HG03045 (cell line): Measurements from ENCODE around the gene GLUL.
"Not testable (repeated sequence)": the region's sequence is repeated elsewhere in the genome, so short reads cannot be mapped to it uniquely, and the experiment has no call there.

ENCODE experiments used
- ATAC-seq: cut with Tn5 transposase; IDR thresholded peaks from one replicate; pipeline ENCODE4 v1.9.1; 2021; ENCODE audit warnings: mild to moderate bottlenecking, moderate library complexity; ENCODE audit not compliant: unreplicated experiment

The GLUL gene

DNA sequence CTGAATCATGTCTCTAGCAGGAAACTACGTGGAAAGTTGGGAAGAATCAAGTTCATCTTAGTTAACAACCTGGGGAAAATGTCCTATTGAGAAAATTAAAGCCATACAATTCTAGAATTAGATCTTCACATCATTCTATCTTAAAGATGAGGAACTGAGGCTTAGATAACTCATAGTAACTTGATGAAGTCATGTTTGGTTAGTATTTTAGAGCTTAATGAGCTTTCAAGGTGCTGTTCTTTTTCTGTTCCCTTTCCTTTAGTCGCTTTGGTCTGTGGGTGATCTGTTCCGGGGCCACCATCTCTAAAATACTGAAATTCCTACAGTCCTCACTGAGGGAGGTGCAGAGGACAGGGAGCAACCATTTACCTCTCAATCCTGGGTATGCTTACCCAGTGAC, 4.3 kb upstream of the GLUL start:
- no peak for ATAC-seq

DNA sequence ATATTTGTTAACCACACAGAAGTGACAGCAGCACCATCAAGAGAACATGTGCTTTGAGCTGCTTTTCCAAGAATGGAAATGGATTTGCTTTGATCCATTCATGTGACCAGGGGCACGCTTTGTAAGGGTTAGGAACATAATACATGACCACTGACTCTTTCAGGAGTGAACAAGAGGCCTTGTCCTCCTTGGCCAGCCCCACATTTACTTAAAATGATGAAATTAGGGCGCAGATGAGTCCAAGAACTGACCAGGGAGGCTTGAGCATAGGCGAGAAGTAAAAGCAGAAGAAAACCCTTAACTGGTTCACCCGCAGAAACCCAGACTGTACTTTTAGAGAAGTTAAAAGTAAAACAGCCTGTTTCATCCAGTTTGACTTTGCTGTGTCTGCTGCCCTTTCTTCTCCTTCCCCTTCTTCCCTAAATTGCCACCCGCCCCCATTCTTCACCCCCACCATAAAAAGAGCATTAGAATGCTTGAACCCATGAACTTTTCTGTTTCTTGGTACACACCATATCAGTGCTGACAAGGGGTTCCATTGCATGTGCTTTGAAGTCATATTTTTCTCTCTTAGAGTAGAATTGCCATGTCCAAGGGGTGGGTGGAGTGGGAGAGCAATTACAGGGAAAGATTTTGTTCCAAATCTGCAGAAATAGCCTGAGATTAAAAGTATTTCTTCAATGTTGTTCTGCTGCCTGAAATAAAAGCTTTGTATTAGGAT, 2.6 kb upstream of the GLUL start:
- no peak for ATAC-seq

DNA sequence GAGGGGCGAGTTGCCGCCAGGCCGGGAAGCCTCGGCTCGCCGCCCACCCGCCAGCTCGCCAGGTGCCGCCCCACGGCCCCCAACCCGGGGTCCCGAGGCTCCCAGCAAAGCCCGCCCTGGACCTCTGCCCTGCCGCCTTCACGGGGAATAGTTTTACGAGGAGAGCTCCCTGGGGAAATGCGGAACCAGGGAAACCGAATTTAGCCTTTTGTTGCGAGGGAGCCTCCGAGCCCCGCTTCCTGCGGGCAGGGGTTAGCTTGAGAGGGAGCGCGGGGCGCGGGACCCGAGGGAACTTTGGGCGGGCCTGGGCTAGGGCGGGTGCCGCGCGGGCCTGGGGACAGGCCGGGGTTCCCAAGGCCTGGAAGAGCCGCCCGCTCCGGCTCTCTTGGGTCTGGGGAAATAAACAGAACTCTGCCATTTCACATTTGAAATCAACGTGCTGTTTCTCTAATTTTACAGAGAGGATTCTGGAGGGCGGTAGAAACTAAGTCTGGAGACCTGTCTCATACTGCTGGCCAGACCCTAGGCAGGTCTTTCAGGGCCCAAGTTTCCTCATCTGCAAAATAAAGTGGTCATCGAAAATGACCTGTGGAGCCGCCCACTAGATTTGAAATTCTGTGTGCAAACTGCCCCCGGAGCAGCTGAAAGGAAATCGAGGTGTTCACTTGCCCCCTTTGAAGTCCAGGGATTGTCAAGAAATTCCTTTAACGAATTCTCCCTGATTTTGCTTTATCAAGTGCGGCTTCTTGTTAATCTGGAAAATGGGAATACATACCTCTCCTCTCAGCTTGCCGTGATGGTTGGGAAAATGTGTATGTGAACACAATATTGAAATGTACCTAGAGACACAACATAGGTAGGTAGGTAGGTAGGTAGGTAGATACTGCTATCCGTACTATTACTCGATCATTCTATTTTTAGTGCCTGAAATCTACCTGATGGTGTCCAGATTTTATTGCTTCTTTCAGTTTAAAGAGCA, 749 bp upstream of the GLUL start:
- ATAC-seq: peak; percentile 19

DNA sequence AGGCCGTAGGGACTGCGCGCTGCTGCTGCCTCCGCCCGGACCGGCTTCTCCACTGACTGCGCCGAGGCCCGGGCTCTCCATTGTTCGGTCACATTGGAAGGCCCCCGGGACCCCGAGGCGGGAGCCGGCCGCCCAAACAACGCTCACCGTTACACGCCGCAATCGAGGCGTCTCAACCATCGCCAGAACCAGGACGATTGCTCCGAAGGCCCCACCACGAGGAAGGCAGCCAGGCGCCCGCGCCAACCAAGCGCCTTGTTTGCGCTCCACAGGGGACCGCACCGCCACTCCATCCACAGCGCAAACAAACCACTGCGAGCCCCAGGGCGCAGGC, 595 bp downstream of the GLUL start:
- ATAC-seq: peak; percentile 3

DNA sequence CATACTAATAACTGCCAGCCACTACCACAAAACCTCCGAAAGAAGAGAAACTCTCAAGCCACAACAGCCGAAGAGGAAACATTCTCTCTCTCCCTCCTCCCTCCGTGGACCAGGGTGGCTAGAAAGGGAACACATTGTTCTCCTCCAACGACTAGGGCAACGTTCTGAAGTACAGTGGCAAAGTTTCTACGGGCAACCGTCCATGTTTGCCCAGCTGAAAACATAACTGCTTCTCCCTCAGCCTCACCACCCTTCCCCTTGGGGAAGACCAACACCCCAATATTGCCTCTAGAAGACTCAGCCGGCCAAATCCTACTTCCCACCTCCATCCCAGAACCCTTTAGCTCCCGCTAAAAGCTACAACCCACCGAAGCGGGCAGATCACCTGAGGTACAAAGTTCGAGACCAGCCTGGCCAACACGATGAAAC, 2.0 kb downstream of the GLUL start:
- ATAC-seq: no peak

DNA sequence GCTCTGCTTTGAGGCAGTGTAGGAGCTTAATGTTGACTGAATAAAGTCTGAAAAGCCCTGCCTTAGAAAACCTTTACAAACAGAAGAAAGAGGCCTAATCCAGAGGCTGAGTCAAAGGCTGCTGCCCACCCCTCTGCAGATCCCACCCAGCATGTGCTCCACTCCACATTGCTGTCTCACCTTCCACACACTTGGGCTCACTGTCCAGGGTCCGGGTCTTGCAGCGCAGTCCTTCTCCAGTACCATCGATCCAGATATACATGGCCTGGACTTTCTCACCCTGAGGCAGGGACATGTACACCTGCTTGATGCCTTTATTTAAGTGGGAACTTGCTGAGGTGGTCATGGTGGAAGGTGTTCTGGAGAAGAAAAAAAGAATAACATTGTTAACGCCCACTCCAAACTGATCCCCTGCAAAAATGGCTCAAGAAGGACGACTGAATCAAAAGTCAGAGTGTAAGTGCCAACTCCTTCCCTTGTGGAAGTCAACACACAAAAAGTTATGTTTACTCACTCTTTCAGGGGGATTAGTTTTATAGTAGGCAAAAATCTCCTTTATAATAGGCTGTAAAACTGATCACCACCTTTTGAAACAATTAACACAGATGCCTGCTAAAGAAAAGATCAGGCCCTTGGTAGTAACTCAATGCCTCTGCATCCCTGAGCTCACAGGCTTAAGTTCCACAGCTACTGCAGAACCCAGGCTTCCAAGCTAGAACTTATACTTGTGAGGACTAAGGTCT, 3.0 kb downstream of the GLUL start:
- ATAC-seq: no peak

DNA sequence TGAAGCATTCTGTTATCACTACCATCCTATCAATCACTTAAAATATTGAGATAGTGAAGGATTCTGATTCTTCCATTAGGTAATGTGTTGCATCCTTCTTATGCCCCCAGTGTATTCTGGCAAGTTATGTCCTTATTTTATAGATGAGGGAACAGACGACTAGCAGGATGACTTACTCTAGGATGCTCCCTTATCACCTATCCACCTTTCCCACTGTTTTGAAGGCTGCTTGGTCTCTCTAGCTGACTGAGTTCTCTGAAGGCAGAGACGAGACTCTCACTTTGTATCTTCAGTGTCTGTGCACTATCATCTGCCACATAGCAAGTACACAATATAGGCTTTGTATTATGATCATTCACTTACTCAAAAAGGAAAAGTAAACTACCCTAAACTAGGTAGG, 4.0 kb downstream of the GLUL start:
- ATAC-seq: no peak

DNA sequence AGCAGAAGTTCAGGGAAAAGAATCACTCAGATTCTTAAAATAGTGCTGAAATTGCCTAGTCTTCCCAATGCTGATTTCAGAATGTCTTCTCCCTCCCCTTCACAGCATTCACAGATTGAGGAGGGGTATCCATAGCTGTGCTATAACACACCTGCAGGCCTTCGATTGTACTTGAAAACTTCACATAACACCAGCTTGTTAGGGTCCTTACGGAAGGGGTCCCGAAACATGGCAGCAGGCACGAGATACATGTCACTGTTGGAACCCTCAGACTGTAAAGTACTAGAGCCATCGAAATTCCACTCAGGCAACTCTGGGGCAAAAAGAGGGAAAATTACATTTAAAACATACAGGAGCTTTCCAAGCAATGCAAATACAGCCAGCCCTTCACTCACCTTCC, 4.6 kb downstream of the GLUL start:
- ATAC-seq: no peak

DNA sequence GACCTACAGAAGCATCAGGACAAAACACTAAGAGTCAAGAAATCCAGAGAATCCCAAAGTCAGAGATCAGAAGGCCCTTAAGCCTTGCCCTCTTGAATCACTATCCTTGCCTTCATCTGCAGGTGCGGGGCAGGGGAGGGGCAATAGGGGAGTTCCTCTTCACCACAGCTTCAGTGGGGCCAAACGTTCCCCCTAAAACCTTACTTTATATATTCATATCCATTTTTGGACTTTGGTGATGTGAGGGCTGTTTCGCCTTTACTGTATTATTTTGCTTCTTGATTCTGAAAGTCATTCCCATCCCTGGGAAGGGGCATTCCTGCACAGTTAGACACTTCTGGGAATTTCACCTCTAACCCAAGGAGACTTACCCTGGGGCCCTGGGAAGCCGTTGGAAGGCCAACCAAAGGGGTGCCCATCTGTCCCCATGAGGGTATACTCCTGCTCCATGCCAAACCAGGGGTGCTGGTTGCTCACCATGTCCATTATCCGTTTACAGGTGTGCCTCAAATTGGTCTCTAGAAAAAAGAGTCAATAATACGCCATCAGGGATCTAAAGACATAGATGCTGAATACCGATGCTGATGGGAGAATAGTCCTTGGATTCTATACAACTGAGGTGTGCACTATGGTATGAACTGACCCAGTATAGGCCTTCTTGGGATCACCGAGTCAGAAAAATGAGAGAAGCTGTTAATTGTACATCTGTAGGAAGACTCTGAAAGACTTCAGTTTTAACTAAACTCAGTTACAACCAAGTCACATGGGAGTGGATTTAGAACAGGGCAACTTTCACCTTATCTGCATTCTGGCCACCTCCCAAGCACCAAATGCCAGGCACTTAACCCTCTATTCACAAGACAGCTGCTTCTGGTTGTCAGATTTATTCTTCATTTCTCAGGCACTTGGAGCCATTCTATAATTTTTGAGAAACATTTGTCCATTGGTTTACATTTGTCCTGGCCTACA, 5.4 kb downstream of the GLUL start:
- ATAC-seq: no peak

DNA sequence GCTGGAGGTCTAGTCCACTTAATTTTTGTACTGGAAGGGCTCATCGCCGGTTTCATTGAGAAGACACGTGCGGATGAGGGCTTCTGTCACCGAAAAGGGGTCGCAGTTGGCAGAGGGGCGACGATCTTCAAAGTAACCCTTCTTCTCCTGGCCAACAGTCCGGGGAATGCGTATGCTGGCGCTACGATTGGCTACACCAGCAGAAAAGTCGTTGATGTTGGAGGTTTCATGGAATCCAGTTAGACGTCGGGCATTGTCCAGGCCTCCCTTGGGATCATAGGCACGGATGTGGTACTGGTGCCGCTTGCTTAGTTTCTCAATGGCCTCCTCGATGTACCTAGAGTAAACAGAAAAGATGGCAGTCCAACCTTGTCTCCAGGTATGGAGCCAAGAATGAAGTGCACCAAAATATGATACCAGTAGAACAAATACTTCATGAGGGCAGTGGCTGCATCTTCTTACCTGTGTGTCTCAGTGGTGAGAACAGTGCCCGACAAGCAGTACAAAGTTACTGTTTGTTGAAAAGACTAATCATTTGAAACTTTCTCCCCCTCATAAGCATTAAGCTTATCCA, 7.1 kb downstream of the GLUL start:
- no peak for ATAC-seq

DNA sequence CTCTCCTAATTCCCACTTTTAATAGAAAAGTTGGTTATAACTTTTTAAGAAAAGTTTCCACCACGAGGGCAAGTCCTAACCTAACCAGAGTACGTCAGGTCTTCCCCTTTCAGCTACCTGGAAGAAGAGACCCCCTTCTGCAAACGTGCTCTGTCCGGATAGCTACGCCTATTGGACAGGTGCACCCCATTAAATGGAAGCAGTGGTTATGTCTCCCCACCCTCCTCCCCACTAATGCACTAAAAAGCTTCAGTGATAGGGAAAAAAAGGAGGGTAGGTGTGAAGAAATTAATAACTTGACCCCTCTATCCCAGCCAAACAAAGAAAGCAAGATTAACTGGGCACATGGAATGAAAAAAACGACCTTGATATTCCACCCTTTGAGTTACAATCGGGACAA, 7.7 kb downstream of the GLUL start:
- ATAC-seq: no peak

DNA sequence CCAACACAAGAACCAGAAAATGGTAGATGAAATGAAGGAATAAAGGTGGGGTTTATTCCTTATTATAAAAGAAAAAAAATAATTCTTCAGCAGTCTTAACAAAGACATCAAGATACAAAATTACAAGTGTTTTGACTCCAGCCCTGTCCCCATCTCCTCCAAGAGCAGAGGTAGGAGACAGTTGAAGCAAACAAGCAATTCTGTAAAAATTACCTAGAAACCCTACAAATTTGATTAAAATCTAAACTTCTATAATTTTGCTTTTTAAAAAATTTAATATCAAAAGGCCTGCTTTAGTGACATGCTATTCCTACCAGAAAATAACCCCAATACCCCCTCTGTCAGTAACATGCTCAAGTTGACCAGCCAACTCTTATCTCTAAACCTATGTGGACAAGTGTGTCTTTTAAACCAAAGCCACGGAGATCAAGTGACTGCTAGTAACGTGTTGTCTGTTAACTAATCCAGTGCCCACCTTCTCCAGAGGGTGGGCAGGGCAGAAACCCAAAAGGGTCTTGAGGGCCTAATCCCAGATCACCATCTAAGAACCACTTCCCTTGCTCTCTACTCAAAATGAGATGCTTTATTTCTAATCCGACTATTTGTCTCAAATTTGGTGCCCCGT, 8.4 kb downstream of the GLUL start:
- no peak for ATAC-seq

DNA sequence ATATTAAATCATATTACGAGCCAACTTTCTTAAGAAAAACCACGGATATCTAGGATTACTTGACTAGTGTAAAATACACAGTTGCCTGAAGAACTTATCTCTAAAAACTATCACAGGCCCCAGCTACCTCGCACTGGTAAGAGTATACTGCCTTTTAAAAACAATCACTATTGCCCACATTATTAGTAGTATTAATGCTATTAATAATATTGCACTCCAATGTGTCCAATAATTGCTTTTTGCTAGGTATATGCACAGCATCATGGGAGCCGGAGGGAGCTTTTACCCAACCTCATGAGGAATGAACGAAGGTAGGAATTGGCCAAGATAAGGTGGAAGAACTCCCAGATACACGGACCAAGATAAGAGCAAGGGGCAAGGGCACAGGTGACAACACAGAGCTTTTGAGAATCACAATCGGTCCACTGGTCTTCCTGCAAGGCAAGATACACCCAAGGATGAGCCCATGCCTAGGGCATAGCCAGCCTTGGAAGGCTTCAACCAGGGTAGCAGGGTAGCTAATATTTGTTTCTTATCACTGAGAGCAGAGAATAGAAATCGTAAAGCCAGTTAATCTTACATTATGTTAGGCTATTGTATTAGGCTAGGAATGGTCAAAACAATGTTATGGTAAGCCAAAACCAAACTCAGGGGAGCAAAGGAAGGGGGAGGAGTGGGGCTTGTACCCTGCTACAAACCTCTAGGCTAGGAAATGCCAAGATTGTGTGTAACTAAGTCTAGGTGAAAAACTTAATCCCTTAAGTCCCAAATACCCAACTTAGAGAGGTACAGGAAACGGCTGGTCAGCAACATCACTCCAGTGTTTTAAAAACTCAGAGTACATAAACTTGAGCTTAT, 9.4 kb downstream of the GLUL start:
- no peak for ATAC-seq

DNA sequence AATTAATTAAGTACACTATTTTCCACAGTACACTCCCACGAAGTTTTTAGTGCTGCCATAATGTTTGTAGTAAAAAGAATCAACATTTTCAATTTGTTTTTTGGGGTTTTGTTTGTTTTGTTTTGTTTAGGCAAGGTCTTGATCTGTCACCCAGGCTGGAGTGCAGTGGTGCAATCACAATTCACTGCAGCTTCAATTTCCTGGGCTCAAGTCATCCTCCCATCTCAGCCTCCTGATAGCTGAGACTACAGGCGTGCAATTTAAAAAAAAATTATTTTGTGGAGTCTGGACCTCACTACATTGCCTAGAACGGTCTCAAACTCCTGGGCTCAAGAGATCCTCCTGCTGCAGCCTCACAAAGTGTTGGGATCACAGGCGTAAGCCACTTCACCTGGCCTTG, 11.4 kb downstream of the GLUL start:
- no peak for ATAC-seq

DNA sequence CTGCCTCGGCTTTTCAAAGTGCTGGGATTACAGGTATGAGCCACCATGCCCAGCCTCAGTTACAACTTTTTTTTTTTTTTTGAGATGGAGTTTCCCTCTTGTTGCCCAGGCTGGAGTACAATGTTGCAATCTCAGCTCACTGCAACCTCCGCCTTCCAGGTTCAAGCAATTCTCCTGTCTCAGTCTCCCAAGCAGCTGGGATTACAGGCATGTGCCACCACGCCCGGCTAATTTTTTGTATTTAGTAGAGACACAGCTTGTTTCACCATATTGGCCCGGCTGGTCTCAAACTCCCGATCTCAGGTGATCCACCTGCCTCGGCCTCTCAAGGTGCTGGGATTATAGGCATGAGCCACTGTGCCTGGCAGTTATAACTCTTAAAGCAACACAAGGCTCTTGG, 11.8 kb downstream of the GLUL start:
- ATAC-seq: not testable (repeated sequence)

DNA sequence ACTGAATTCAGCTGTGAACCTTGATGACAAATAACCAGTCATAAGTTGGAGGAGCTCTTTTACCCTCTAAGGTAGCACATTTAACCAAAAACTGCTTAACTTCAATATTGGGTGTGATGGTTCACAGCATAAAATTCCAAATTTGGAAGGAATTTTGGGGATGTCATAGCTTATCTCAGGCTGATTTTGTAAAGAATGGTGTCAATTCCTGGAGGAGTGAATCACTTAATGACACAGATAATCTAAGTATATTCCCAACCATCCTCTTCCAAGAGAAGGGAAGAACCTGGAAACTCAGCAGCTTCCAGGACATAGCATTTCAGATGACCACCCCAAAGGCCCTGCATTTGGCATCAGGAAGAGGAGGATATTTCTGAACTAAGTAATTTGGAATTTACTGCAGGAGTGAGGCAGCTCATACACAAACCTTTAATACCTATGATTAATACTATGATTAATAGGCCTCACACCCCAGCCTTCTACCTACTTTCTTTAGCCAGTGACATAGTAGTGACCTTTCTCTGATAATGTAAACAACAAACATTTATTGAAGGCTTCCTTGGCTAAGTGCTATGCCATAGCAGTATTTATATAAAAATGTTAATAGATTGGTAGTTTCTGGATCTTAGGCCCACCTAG, 14.5 kb downstream of the GLUL start:
- ATAC-seq: no peak

DNA sequence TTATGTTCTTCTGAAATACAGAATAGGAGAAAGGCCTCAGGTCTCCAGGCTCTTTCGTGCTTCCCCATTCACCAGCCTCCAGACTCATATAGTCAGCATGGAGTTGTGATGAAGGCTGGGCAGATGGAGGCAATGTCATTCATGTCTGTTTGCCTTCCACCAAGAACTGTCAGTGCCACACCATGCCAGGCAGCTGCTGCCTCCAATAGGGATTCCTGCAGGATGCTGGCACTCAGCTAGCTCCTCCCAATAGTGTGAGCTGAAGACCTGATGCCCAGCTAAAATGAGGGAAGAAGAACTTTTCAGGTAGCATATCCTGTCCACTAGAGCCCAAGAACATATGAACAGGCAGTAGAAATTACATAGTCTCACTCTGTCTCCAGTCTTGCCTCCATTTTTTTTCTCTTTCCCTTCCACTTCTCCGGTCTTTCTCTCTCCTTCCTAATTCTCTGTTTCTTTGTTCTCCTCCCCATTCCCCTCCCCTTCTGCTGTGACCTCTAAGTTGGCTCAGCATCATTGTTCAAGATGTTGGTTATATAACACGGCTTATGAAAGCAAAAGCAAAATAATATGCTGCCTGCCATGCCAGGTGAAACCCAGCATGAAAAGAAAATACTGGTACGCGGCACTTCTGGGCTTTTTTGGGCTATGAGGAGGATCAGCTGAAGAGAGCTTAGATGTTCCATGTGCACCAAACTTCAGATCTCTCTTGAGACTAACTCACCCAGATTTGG, 17.3 kb downstream of the GLUL start:
- no peak for ATAC-seq

DNA sequence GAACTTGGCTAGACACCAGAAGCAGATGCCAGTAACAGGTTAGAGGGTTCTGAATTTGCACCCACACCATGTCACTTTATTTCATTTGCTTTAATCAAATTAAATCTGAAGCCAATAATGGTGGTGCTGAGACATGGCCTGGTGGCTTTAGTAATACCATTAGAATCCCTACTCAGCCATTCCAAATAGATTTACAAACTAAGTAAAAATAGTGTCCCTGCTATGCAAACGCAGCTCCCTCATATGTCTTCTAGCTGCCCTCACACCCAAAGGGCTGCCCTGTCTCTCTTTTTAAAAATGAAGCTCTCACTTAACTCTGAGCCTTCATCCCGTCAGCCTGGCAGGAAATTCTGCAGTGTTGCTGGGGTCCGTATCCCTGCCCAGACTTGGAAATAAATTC, 21.1 kb downstream of the GLUL start:
- no peak for ATAC-seq
